ENCODE data around the gene ACTA1. TPM values are rescaled to one million over a fixed set of nuclear protein-coding genes. Genes with fewer than 3 reads are reported as not detected.

Gene ACTA1
- total and polyA plus RNA-seq, 2 donors (not counting 3 experiments of a cell fraction or from before 2014, with no cell fraction given): 0.22 to 0.33 TPM

DNA sequence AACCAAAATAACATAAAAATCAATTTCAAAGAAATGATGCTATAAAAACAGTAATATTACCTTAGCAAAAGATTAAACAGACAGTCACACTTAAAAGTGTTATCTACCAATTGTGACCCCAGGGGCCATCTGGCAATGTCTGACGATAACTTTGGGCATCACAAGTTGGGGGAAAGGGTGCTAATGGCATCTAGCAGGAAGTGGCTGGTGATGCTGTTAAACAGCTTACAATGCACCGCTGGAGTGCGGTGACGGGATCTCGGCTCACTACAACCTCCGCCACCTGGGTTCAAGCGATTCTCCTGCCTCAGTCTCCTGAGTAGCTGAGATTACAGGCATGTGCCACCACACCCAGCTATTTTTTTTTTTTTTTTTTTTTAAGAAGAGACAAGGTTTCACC is 46.6 kb upstream of the ACTA1 start:
- no peaks in the 10 kb centered on the region for H3K27me3 ChIP-seq (ENCODE audit: control insufficient read depth in 2 of 2, insufficient read depth in 2 of 2, low read length in 2 of 2)
- DNase-seq (ENCODE audit: low read depth, low spot score) (no peak), FAIRE-seq (no peak)
- H3K27ac ChIP-seq (ENCODE audit: insufficient read depth, low read depth, low read length): no peak overlapping the region
- no peak overlapping the region for H3K4me3 ChIP-seq (replicated peaks in 1 of 3; ENCODE audit: insufficient read depth in 1 of 3, low read depth in 1 of 3, low read length in 3 of 3)
- no peaks in the 10 kb centered on the region for H3K9me1 ChIP-seq (replicated peaks; ENCODE audit: control insufficient read depth, extremely low read depth, insufficient read depth, low read length)
- no TSS peak for BruUV-seq (replicated peaks)
- H4K20me1 ChIP-seq (replicated peaks; ENCODE audit: control insufficient read depth, extremely low read depth, insufficient read depth, low read length): no peaks in the 10 kb centered on the region
- intact Hi-C loops (cut with micrococcal nuclease): no loop called here
- H3K4me2 ChIP-seq (ENCODE audit: insufficient read depth, low read length): no peak overlapping the region
- CTCF ChIA-PET: interaction anchor here (1.6 to 8.2 kb wide), 2 partner anchors 222 to 816 kb away, joined by 6 to 295 read pairs; no protein-coding TSS in a partner anchor
- no peak for TF ChIP-seq CTCF (IDR thresholded peaks at IDR 0.05; ENCODE audit: extremely low read depth in 1 of 2, insufficient read depth in 1 of 2, low read depth in 1 of 2, low read length in 2 of 2)
- no peak for TF ChIP-seq JUN (IDR thresholded peaks at IDR 0.05; ENCODE audit: borderline replicate concordance, insufficient read depth, insufficient read length, low read depth)
- no peak for TF ChIP-seq EZH2 (IDR thresholded peaks at IDR 0.05; ENCODE audit: borderline replicate concordance, low read depth, low read length, severe bottlenecking)
- no peak for TF ChIP-seq MYC (IDR thresholded peaks at IDR 0.05; ENCODE audit: low read depth, low read length)
- no peak for TF ChIP-seq GATA2 (IDR thresholded peaks at IDR 0.05; ENCODE audit: insufficient read depth, insufficient read length, low read depth, low read length)
- TF ChIP-seq, protein P1, sequence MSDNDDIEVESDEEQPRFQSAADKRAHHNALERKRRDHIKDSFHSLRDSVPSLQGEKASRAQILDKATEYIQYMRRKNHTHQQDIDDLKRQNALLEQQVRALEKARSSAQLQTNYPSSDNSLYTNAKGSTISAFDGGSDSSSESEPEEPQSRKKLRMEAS (IDR thresholded peaks at IDR 0.05; ENCODE audit: insufficient read depth, insufficient read length): no peak
- TF ChIP-seq POLR2AphosphoS5 (IDR thresholded peaks at IDR 0.05; ENCODE audit: insufficient read depth, low read depth, low read length): no peak
- no peak for TF ChIP-seq FOS (IDR thresholded peaks at IDR 0.05; ENCODE audit: borderline replicate concordance, insufficient read depth, low read length)
- TF ChIP-seq POLR2A (IDR thresholded peaks at IDR 0.05; ENCODE audit: low read depth, low read length): no peak
- H3K79me2 ChIP-seq (ENCODE audit: control insufficient read depth, insufficient read depth, low read length): no peaks in the 10 kb centered on the region
- no peak overlapping the region for H2AFZ ChIP-seq (ENCODE audit: low read depth, low read length)
- POLR2A ChIA-PET: no interaction called here
- dilution Hi-C loops (cut with MboI; ENCODE audit: extremely low pct_ligation_motif_present, low sequenced_read_pairs): no loop called here
- H3K4me1 ChIP-seq (ENCODE audit: control insufficient read depth, extremely low read depth, insufficient read depth, low read length): no peaks in the 10 kb centered on the region
- no peaks in the 10 kb centered on the region for H3K9me3 ChIP-seq (replicated peaks; ENCODE audit: control insufficient read depth, insufficient read depth, low read length)
- no peak overlapping the region for H3K9ac ChIP-seq (replicated peaks; ENCODE audit: extremely low read depth, insufficient read depth, low read length)
- H3K36me3 ChIP-seq (ENCODE audit: control insufficient read depth in 2 of 2, extremely low read depth in 1 of 2, insufficient read depth in 2 of 2, low read length in 2 of 2): peaks cover 10 to 13% of the 10 kb centered on the region in 2 experiments
